NCI-H226 (cell line): ENCODE data around the gene MMP24OS.

Experiments
- DNase-seq: peaks from one replicate; pipeline ENCODE4 v3.0.0-alpha.2; 2015

Gene MMP24OS

DNA sequence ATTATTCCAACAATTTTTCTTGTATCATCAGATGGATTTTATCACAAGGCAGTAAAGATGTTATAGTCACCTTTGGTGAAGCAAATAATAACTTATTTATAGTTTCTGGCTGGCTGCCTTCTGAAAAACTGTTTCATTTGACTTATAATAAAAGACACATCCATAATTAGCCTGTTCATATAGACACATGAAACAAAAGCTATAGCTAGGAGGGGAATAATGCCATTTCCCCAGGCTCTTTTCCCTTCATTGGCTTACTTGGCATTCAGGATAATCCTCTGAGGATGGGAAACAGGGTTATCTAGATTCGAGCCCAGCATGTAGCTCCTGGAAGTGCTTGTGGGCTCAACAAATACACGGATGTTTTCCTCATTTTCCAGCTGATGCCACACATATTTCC is 33.9 kb downstream of the MMP24OS start:
- DNase-seq = no peak

DNA sequence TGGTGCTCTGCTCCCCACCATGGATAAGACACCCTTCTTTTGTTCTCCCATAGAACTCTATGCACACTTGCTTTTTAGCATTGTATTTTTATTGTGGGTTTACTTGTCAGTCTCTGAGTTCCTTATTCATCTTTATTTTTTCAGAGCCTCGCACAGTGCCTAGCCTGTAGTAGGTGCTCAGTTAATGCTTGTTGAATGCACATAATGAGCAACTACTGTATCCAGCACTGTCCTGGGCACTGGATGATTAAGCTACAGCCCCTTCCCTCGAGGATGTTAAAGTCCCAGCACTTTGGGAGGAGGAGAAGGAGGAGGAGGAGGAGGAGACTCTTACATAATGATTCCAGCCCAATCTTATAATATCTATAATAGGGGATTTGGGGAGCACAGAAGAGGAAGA is 34.6 kb downstream of the MMP24OS start:
- DNase-seq = no peak

DNA sequence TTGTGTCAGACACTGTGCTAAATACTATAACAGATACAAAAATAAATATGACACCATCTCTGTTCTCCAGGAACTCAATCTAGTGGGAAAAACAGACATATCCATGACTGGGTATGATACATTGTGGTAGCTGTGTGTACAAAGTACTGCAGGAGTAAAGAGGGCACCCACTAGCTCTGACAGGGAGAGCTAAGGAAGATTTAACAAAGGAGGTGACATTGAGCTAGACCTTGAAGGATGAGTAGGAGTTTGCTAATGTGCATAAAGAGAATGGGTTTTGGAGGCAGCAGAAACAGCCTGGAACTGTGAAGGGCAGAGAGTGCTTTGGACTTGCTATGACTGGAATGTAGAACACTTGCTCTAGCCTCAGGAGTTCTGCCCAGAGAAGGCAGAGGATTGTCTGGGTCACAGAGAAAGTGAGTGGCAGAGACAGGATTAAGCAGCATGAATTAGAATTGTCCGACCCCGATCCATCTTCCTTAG is 37.1 kb downstream of the MMP24OS start:
- DNase-seq = no peak

DNA sequence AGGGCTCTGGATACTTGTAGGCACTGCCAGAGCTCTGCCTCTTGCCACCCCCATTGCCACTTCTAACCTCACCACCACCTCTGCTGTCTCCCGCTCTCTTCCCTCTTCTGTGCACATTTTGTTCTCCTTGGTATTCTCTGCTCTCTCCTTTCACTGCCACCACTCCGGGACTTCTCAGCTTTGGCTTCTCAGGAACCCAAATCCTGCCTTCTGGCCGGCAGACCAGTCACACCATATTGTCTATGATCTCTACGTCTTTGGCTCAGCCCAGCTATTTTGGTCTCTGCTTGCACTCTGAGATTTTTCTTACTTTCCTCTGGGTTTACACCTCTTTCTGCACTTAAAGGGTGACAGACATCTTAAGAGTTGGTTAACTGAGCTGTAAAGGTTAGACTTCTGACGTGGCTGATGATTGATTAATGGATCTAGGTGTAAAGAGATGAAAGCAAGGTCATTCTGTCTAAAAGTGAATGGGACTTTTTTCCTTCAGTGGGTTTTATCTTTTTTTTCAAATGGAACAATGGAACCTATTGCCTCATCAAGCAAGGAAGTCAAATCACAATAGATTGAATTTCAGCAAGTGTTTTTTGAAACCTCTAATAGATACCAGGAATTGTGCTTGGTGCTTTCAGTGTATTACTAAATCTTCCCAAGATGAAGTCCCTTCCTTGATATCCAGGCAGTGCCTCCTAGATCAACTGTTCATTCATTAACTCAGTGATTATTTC is 37.7 kb downstream of the MMP24OS start:
- no peak for DNase-seq

DNA sequence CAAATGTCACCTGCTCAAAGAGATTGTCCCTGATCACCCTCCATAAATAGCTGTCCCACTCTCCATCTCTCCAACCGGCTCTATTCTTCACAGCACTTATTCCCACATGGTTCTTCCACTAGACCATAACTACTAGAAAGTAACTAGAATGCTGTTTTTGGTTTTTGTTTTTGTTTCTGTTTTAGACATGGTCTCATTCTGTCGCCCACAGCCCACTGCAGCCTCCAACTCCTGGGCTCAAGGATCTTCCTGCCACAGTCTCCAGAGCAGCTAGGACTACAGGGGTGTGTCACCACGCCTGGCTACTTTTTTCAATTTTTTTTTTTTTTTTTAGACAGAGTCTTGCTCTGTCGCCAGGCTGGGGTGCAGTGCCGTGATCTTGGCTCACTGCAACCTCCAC is 39.2 kb downstream of the MMP24OS start:
- no peak for DNase-seq

DNA sequence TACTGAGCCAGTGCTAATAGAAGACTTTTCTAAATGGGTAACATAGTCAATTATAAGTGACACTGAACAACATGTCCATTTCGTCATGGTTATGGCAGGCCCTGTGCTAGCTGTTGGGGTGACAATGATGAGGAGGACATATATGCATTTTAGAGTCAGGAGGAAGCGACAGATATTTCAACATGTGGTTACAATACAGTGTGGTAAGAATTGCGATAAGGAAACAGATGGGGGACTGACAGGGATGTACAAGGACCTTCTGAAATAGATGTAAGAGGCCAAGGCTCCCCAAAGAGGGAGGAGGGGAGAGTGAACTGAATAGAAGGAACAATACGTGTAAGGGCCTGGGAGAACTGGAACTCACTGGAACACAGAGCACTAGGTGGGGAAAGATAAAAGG is 39.8 kb downstream of the MMP24OS start:
- DNase-seq = no peak

DNA sequence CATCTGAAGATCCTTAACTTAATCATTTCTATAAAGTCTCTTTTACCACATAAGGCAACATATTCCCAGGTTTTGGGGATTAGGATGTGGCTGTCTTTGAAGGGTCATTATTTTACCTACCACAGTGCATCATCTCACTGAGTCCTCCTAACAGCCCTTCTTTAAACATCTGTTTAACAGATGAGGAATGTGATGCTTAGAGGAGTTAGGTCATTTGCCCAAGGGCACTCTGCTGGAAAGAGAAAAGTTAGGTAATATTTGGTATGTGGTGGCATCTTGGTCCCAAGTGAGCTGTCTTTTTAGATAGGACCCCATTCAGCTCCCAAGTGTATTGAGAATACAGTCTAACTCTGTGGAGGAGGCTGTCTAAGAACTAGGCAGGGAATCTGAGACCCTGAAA is 40.4 kb downstream of the MMP24OS start:
- DNase-seq = no peak

DNA sequence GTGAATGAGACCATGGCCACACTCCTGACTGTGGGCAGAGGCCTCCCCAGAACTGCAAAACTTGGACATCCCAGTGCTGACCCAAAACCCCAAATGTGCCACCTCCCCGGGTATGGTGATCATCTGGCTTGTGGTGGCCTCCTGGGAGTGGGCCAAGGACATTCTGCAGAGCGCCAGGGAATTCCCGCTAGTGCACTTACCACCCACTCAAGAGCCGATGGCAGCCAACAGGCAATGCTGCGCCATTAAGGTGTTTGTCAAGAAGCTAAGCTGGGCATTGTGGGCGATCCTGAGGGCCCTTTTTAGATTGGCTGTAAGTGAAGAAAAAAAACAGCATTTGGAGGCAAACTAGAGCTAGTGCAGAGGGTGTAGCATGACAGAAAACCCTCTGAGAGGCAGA is 42.0 kb downstream of the MMP24OS start:
- DNase-seq = no peak

DNA sequence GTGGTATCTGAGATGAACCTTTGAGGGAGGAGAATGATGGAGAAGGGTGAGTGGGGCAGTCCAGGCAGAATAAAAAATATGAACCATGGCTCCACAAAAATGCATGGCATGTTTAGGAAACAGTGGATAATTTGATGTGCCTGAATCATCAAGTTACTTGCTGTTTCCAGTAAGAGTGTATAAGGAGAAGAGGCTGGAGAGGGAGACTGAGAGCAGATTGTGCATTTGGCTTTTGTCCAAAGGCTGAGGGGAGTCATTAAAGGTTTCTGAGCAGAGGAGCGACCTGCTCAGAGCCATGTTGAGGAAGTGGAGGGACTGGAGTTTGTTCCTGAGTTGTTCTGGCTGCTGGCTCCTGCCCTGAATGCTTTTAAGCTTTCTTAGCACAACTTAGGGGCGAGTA is 45.3 kb downstream of the MMP24OS start:
- DNase-seq = peak; percentile 84

DNA sequence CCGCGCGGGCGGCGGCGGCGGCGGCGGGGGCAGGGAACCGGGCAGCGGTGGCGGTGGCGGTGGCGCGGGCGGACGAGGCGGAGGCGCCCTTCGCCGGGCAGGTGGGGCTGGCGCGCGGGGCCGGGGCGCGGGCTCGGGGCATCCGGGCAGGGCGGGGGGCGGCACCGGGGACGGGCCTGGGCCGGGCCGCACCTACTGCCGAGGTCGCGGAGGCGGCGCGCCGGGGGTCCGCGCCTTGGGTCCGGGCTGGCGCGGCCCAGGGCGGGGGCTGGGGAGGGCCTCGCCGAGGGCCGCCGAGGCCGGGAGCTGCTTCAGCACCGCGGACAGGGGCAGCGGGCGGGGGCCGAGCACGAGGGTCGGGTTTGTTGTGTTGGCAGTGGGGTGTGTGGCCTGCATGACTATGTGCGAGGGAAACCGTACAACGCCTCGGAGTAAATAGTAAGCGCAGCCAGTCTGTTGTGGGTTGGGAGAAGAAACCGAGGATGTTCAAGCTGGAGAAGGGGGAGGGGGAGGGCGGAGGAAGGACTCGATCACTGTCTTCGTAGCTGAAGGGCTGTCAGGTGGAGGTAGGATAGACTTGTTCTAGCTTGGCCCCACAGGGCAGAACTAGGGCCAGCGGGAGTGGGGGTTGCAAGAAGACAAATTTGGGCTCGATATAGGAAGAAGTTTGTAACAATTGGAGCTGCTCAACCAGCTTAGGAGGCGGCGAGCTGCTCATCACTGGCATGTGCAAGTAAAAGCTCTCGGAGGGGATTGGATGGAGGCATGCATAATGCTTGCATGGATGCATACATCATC is 50.8 kb downstream of the MMP24OS start:
- no peak for DNase-seq
